M059J (cell line): ENCODE results near the gene TNNI2. TPM values are rescaled to one million over a fixed set of nuclear protein-coding genes. Genes with fewer than 3 reads are reported as not detected.
A peak's percentile ranks its signal among the peaks of the same experiment; 100 is the strongest.
"Not testable (repeated sequence)": the region's sequence is repeated elsewhere in the genome, so short reads cannot be mapped to it uniquely, and the experiment has no call there.

Experiments used
- DNase-seq: peaks from one replicate; pipeline ENCODE4 v3.0.0-alpha.2; 2012; ENCODE audit warnings: low read depth
- total RNA-seq: library from RNA; depleted of rRNA; stranded (reverse); fragments of >200 nt; shearing (Covaris generic); gene quantifications from 2 replicates; pipeline ENCODE4 v1.2.3, GENCODE V29; 2014; rRNA removed

TNNI2 gene
- not detected in 2 replicates for total RNA-seq

DNA sequence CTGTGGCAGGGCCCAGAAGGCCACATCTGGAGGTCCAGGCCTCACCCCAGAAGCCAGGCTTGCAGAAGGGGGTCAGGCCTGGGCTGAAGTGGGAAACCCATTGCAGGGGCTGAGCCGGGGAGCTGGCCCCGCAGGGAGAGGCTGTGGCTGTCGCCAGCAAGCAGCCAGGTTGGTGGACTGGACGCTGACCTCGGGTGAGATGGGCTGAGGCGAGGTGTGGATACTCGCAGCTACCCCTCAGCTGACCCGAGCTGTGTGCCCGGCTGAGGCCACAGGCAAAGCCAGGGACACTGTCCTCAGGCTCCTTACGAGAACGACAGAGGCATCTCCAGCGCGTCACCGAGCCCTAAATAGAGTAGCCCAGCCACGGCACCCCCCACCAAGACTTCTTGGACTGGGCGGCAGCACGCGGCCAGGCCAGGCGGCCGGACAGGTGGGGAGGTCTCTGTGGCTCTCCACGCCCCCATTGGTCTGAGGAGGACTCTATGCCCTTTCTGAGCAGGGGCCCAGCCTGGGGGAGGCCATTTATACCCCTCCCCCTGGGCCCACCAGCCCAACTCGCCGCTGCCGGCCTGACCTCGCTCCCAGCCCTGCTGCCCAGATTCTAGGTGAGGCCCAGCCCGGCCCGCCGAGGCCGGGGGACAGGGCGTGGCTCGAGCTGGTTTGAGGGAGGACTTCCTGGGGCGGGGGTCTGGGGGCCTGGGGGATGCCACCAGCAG lies at the start of gene TNNI2:
TNNI2 (plus strand) TSS at position 556 of the 719 bp plus-strand sequence. CDS start 716 bp downstream, outside the sequence.
- DNase-seq: no peak

DNA sequence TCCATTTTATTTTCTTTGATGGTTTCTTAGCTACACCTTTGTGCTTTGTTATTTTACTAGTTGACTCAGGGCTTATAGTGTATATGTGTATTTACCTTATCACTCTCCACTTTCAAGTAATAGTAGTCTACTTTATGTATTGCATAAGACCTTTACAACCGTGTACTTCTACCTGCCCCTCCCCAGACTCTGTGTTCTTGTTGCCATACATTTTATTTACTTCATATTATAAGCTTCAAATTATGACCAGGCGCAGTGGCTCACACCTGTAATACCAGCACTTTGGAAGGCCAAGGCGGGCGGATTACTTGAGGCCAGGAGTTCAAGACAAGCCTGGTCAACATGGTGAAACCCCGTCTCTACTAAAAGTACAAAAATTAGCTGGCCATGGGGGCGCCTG lies 46.9 kb upstream of the TNNI2 start:
- DNase-seq: no peak

DNA sequence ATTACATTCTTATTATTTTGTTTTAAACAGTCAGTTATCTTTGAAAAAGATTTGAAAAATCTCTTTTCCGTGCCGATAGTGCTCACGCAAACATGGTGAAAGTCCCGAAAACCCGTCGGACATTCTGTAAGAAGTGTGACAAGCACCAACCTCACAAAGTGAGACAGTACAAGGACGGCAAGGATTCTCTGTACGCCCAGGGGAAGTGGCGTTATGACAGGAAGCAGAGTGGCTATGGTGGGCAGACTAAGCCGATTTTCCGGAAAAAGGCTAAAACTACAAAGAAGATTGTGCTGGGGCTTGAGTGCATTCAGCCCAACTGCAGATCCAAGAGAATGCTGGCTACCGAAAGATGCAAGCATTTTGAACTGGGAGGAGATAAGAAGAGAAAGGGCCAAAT lies 46.3 kb upstream of the TNNI2 start:
- DNase-seq: no peak

- DNase-seq: no peak
Measured at GRCh38 chr11:1793081-1793480, 45.7 kb upstream of the TNNI2 start.

DNA sequence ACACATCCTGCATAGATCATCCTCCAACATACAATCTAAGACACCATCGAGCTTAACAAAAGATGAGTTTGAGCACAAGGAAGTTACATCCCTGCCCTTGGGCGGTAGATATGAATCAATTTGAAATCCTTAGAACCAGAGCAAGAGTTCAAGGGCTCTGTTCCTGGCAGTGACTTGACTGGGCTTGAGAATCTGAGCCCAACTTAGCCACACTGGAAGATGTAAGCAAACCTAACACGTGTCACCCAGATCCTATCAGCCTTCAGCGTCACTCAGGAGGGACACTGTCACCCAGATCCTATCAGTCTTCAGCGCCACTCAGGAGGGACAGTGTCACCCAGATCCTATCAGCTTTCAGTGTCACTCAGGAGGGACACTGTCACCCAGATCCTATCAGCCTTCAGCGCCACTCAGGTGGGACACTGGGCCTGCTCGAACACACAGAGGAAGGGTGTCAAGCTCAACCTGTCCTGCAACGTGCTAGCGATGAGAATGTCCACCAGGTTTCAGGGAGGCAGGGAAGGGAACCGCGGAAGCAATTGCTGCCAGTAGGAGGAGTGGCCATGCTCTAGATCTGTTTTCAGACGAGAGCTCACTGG lies 42.3 kb upstream of the TNNI2 start:
- no peak for DNase-seq

DNA sequence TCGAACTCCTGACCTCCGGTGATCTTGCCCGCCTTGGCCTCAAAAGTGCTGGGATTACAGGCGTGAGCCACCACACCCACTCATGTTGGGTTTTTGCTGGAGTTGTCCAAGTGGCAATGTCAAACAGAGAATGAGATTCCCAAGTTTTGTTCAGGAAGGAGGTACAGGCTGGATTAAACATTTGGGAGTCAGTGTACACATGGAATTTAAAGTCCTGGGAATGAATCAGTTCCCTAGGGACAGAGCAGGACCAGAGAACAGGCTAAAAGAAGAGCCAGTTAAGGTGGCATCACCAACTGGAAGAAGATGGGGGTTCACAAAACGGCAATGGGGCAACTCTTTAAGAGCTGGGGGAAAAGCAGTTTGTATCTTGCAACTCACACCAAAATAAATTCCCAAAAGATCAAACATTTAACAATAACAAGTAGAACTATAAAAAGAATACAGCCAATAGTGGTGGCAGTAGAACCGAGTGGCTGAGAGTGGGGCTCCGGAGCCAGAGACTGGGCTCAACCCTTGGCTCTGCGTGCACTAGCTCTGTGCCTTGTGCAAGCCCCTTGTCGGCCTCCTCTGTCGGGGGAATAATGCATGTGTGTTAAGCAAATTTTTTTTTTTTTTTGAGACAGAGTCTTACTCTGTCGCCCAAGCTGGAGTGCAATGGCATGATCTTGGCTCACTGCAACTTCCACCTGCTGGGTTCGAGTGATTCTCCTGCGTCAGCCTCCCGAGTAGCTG lies 41.2 kb upstream of the TNNI2 start:
- no peak for DNase-seq

GRCh38 chr11:1803246-1803645 lies 35.5 kb upstream of the TNNI2 start:
- DNase-seq: no peak

- DNase-seq: not testable (repeated sequence)
Measured at GRCh38 chr11:1803835-1804519, 34.8 kb upstream of the TNNI2 start.

DNA sequence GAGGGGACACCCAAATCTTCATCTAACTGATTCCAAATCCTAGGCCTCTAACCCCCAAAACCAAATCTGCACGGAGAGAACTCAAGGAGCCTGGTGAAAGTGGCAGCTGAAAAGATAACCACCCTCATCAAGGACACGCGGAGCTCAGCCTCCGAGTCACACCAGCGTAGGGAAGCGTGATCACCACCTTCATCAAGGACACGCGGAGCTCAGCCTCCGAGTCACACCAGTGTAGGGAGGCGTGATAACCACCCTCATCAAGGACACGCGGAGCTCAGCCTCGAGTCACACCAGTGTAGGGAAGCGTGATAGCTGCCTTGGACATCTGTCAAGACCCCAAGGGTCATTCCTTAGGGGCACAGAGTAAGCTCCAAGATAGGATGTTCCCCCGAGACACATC lies 33.3 kb upstream of the TNNI2 start:
- no peak for DNase-seq

DNA sequence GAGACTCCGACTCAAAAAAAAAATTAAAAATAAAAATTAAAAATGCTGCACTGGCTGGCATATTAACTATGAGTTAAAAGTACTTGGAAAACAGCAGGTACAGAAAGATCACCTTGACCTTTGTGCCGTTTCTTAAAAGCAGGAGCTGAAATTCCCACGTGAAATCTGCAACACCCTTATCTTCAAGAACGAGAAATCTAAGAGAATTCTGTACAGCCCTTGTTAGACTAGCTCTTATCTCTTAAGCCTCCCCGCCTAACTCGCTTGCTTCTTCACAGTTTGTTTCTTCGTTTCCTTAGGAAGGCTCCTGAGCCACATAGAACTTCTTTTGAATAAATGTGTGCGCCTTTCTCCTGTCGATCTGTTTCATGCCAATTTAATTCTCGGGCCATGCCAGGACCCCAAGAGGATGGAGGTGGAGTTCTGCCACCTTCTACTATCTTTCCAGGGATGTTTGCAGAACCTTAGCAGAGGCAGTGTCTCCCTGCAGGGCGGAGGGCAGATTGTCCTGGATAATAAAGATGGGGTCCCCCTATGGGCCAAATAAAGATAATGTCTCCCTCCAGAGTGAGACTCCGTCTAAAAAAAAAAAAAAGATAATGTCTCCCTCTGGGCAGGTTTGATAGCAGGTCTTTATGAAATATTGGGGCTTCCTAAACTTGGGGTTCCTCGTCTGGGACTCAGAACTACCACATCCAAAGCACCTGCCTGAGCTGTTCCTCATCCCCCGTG lies 31.4 kb upstream of the TNNI2 start:
- no peak for DNase-seq

DNA sequence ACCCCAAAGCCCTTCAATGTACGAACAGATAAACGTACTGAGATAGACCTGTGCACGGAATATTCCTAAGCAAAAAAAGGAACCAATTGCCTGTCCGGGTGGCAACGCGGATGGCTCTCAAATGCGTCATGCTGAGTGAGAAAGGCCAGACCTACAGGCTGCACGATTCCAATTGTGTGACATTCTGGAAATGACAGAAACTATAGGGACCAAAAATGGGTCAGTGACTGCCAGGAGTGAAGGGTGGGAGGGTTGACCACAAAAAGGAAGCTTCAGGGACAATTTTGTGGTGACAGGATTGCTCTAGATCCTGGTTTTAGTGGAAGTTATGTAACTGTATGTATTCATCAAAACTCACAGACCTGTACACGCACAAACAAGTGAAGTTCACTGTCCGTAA lies 28.0 kb upstream of the TNNI2 start:
- DNase-seq: no peak

GRCh38 chr11:1812274-1812673 lies 26.5 kb upstream of the TNNI2 start:
- DNase-seq: no peak

DNA sequence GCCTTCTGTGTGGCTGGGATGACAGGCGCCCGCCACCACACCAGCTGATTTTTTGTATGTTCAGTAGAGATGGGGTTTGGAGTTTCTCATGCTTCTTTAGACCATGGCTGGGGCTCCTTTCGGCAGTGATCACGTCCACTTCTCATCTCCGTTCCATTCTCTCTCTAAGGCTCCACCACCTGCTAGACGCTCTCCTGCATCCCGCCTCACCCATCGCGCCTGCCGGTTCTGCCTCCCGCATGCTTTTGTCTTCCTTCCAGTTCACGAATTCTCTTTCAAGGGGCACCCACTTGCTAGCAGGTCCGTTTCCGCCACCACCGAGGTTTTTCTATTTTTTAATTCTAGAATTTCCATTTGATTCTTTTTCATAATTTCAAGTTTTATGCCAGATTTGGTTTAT lies 26.0 kb upstream of the TNNI2 start:
- DNase-seq: no peak

GRCh38 chr11:1813356-1813755 lies 25.4 kb upstream of the TNNI2 start:
- not testable (repeated sequence) for DNase-seq

- DNase-seq: no peak
Measured at GRCh38 chr11:1814691-1815090, 24.1 kb upstream of the TNNI2 start.

DNA sequence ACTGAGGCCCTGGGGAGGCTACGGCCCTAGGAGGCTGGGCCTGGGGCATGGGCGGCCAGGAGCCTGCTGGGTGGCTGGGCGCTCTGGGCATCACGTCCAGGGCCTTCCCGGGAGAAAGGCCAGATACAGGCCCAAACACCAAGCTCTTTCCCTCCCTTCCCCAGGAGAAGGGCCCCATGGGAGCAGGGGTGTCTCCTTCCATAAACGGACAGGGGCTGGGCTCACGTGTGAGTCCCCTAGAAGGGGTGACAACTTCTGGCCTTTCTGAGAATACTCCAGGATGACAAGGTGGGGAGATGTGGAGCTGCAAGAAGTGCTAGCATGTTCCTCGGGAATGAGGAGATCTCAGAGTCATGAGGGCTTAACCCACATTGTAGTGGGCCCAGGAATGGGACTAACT lies 23.5 kb upstream of the TNNI2 start:
- DNase-seq: no peak

DNA sequence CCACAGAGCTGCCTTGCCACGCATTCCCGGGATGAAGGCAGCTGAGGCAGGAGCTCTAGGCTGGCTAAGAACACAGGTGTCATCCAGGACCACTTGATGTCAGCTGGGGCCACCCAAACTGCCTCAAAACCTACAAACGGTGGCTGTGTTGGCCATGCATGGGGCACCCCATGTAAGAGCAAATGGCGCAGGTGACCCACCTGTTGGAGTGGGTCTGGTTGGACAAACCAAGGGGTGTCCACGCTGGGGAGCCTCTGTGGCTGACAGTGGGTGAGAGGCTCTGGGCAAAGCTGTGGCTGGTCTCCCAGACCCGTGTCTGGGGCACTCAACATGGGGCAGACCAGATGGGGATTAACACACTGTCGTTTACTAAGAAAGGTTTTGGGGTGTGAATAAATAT lies 23.0 kb upstream of the TNNI2 start:
- DNase-seq: no peak

DNA sequence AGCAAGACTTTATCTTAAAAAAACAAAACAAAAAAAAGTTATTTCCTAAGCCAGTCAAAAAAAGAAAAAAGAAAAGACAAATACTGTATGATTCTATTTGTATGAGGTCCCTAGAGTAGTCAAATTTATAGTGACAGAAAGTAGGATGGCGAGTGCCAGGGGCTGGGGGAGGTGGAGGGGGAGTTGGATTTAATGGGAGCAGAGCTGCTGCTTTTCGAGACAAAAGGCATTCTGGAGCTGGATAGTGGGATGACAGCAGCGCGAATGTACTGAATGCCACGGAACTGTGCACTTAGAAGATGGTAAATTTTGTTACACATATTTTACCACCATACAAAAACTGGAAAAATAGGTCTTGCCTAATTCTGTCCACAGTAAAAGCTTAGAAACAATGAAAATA lies 21.8 kb upstream of the TNNI2 start:
- no peak for DNase-seq

DNA sequence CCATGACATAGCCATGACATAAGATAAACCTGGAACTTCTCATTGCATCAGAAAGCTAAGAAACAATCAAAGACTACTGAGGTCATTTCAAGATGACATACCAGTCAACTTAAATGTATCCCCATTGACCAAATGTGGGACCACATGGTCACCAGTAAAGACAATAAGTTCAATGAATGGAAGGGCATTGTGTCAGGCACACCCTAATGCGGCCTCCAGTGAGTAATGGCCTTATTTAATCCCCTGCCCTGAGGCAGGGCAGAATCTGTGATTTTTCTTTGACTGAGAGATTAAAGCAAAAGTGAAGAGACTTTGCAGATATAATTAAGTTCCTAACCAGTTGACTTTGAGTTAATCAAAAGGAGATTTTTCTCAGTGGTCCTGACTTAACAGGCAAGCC lies 21.3 kb upstream of the TNNI2 start:
- peak; percentile 53 for DNase-seq

DNA sequence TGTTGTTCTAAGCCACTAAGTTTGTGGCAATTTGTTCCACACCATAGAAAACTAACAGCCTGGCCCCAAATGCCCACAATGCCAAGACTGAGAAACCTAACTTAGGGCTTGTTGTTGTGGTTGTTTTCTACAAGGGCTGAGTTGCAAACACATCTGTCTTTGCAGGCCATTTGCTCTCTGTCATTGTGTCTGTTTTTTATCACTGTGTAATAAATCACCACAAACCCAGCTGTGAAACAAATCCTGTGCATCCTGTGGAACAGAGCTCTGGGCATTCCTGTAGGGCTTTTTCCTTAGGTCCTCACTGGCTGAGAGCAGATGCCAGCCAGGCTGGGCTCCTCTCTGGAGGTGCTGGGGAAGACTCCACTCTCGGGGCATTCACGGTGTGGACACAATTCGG lies 19.7 kb upstream of the TNNI2 start:
- no peak for DNase-seq

GRCh38 chr11:1820463-1821325 lies 18.1 kb upstream of the TNNI2 start:
- DNase-seq: peak; percentile 51
